HepG2 (cell line): ENCODE measurements around the gene SPATA32. TPM values are rescaled to one million over a fixed set of nuclear protein-coding genes. Genes with fewer than 3 reads are reported as not detected.

Experiments
- AGO1 ChIP-seq: fragments of 200-400 bp; formaldehyde crosslinking; IDR thresholded peaks from 2 replicates; pipeline ENCODE4 v1.6.1; 2017; ENCODE audit warnings: mild to moderate bottlenecking, low read depth, low read length, moderate library complexity; ENCODE audit not compliant: poor library complexity, severe bottlenecking
- ARID2 ChIP-seq: sonication (generic); formaldehyde crosslinking; IDR thresholded peaks from 2 replicates; pipeline ENCODE4 v1.8.1; 2022; ENCODE audit warnings: mild to moderate bottlenecking, missing genetic modification reagents, borderline replicate concordance
- ATF2 ChIP-seq: sonication (generic); formaldehyde crosslinking; IDR thresholded peaks from 2 replicates; pipeline ENCODE4 v1.4.0; 2020; ENCODE audit warnings: missing genetic modification reagents
- CBX1 ChIP-seq: IDR thresholded peaks from one replicate; pipeline ENCODE4 v1.6.1; 2016; ENCODE audit warnings: antibody characterized with exemption, low read depth
- FIP1L1 ChIP-seq: fragments of 200-400 bp; formaldehyde crosslinking; IDR thresholded peaks from 2 replicates; pipeline ENCODE4 v1.6.1; 2018; ENCODE audit warnings: low read depth, mild to moderate bottlenecking, low read length, moderate library complexity, borderline replicate concordance; ENCODE audit not compliant: insufficient read depth
- GFI1 ChIP-seq: sonication (generic); formaldehyde crosslinking; IDR thresholded peaks from 2 replicates; pipeline ENCODE4 v1.5.0; 2020; ENCODE audit warnings: missing genetic modification reagents, mild to moderate bottlenecking, borderline replicate concordance
- HIC2 ChIP-seq: sonication (generic); formaldehyde crosslinking; IDR thresholded peaks from 2 replicates; pipeline ENCODE4 v1.9.0; 2022; ENCODE audit warnings: low read depth, missing genetic modification reagents
- JUND ChIP-seq: sonication (generic); formaldehyde crosslinking; IDR thresholded peaks from 2 replicates; pipeline ENCODE4 v1.8.0; 2022; ENCODE audit warnings: mild to moderate bottlenecking, missing genetic modification reagents
- MLLT10 ChIP-seq: sonication (generic); formaldehyde crosslinking; IDR thresholded peaks from 2 replicates; pipeline ENCODE4 v1.4.0; 2020; ENCODE audit warnings: missing genetic modification reagents
- MNT ChIP-seq: fragments of 450-650 bp; IDR thresholded peaks from 2 replicates; pipeline ENCODE4 v1.6.1; 2016
- NR2F6 ChIP-seq, 2 experiments: IDR thresholded peaks; 2 replicates each; pipeline ENCODE4 v1.6.1; 2016; ENCODE audit warnings: antibody characterized with exemption in 1 of 2, mild to moderate bottlenecking in 1 of 2
- PITX1 ChIP-seq: sonication (generic); formaldehyde crosslinking; IDR thresholded peaks from 2 replicates; pipeline ENCODE4 v1.5.1; 2020; ENCODE audit warnings: mild to moderate bottlenecking, missing genetic modification reagents
- SNAPC2 ChIP-seq: sonication (generic); formaldehyde crosslinking; IDR thresholded peaks from 2 replicates; pipeline ENCODE4 v1.8.1; 2022; ENCODE audit warnings: mild to moderate bottlenecking, missing genetic modification reagents
- ZC3H13 ChIP-seq: sonication (generic); formaldehyde crosslinking; IDR thresholded peaks from 2 replicates; pipeline ENCODE4 v1.8.1; 2023; ENCODE audit warnings: mild to moderate bottlenecking, missing genetic modification reagents, moderate library complexity
- ZNF180 ChIP-seq: sonication (generic); formaldehyde crosslinking; IDR thresholded peaks from 2 replicates; pipeline ENCODE4 v1.4.0; 2020; ENCODE audit warnings: low read depth, missing genetic modification reagents, borderline replicate concordance
- ZNF253 ChIP-seq: sonication (generic); formaldehyde crosslinking; IDR thresholded peaks from 2 replicates; pipeline ENCODE4 v1.8.0; 2022; ENCODE audit warnings: mild to moderate bottlenecking, missing genetic modification reagents, borderline replicate concordance
- ZNF292 ChIP-seq: sonication (generic); formaldehyde crosslinking; IDR thresholded peaks from 2 replicates; pipeline ENCODE4 v1.8.1; 2022; ENCODE audit warnings: mild to moderate bottlenecking, low read depth, missing genetic modification reagents, borderline replicate concordance
- ZNF619 ChIP-seq: sonication (generic); formaldehyde crosslinking; IDR thresholded peaks from 2 replicates; pipeline ENCODE4 v1.4.0; 2020; ENCODE audit warnings: mild to moderate bottlenecking, missing genetic modification reagents
- ZNF772 ChIP-seq: sonication (generic); formaldehyde crosslinking; IDR thresholded peaks from 2 replicates; pipeline ENCODE4 v1.5.0; 2020; ENCODE audit warnings: mild to moderate bottlenecking, missing genetic modification reagents
- ZNF883 ChIP-seq: sonication (generic); formaldehyde crosslinking; IDR thresholded peaks from 2 replicates; pipeline ENCODE4 v1.5.1; 2020; ENCODE audit warnings: mild to moderate bottlenecking, missing genetic modification reagents; ENCODE audit errors: not compliant biosample characterization
- polyA plus RNA-seq, 8 experiments: library from polyadenylated mRNA; depleted of rRNA in 3 of 8; stranded (reverse) in 7 of 8; unstranded in 1 of 8; fragments of >200 nt; fragmentation: Illumina TruSeq in 4 of 8; extraction: Trizol in 4 of 8; gene quantifications; 2 replicates each; pipeline versions ENCODE4 v1.2.1 to v1.2.3, GENCODE V29; 2011 to 2016; ENCODE audit warnings: low read depth in 4 of 8, missing spikeins in 1 of 8, mixed read lengths in 1 of 8; ENCODE audit not compliant: insufficient read depth in 1 of 8
- total RNA-seq, 5 experiments: library from RNA; depleted of rRNA; stranded (reverse); fragments of >200 nt; fragmentation: Illumina TruSeq; extraction: Trizol; gene quantifications; 2 replicates each; pipeline ENCODE4 v1.2.3, GENCODE V29; 2016; ENCODE audit warnings: low read depth in 1 of 5
- TF ChIP-seq, protein P1 (sequence below): sonication (generic); formaldehyde crosslinking; conservative IDR thresholded peaks from 2 replicates; pipeline ENCODE4 v1.8.0; 2022; ENCODE audit warnings: low read depth, missing genetic modification reagents

The SPATA32 gene
- total and polyA plus RNA-seq, 2 of the 13 experiments (the other 11 are each of a cell fraction or from before 2014, with no cell fraction given): not detected

GRCh38 chr17:45229681-45230409, 32.0 kb downstream of the SPATA32 start (continued):
- TF ChIP-seq MNT (peak; percentile 73), HIC2 (CRISPR knock-in tag) (no peak), AGO1 (no peak), ZNF883 (CRISPR knock-in tag) (peak; percentile 49), ZNF292 (CRISPR knock-in tag) (0 out of 2 replicates have a peak, but pooled peaks have one; percentile 29), GFI1 (CRISPR knock-in tag) (no peak), ATF2 (CRISPR knock-in tag) (no peak), FIP1L1 (no peak), ARID2 (no peak), NR2F6 (IDR thresholded peaks at IDR 0.05) (no peak), NR2F6 (CRISPR knock-in tag; IDR thresholded peaks at IDR 0.05) (no peak), ZNF619 (CRISPR knock-in tag) (no peak), SNAPC2 (no peak), ZNF772 (CRISPR knock-in tag) (no peak), PITX1 (no peak), JUND (CRISPR knock-in tag) (no peak), MLLT10 (CRISPR knock-in tag) (no peak), ZC3H13 (CRISPR knock-in tag) (no peak), ZNF180 (CRISPR knock-in tag) (no peak), CBX1 (no peak), ZNF253 (CRISPR knock-in tag) (no peak)
- TF ChIP-seq, protein P1, sequence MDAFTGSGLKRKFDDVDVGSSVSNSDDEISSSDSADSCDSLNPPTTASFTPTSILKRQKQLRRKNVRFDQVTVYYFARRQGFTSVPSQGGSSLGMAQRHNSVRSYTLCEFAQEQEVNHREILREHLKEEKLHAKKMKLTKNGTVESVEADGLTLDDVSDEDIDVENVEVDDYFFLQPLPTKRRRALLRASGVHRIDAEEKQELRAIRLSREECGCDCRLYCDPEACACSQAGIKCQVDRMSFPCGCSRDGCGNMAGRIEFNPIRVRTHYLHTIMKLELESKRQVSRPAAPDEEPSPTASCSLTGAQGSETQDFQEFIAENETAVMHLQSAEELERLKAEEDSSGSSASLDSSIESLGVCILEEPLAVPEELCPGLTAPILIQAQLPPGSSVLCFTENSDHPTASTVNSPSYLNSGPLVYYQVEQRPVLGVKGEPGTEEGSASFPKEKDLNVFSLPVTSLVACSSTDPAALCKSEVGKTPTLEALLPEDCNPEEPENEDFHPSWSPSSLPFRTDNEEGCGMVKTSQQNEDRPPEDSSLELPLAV (CRISPR knock-in tag): no peak
